ENCODE results near the gene PLCXD3.

- no peak for TF ChIP-seq EZH2 (IDR thresholded peaks at IDR 0.05; ENCODE audit: low read length)
- TF ChIP-seq, protein P1, sequence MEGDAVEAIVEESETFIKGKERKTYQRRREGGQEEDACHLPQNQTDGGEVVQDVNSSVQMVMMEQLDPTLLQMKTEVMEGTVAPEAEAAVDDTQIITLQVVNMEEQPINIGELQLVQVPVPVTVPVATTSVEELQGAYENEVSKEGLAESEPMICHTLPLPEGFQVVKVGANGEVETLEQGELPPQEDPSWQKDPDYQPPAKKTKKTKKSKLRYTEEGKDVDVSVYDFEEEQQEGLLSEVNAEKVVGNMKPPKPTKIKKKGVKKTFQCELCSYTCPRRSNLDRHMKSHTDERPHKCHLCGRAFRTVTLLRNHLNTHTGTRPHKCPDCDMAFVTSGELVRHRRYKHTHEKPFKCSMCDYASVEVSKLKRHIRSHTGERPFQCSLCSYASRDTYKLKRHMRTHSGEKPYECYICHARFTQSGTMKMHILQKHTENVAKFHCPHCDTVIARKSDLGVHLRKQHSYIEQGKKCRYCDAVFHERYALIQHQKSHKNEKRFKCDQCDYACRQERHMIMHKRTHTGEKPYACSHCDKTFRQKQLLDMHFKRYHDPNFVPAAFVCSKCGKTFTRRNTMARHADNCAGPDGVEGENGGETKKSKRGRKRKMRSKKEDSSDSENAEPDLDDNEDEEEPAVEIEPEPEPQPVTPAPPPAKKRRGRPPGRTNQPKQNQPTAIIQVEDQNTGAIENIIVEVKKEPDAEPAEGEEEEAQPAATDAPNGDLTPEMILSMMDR (optimal IDR thresholded peaks at IDR 0.05 in 1 of 3, IDR thresholded peaks at IDR 0.05 in 1 of 3, conservative IDR thresholded peaks at IDR 0.05 in 1 of 3; ENCODE audit: extremely low read depth in 1 of 3, insufficient read depth in 2 of 3, low read length in 3 of 3), result no peak
Observed at GRCh38 chr5:41542183-41542582, 31.8 kb upstream of the PLCXD3 start.
